Retinal pigment epithelial cell (primary cell): ENCODE measurements around the gene LRRC45.

Experiments used
- DNase-seq: peaks from one replicate; pipeline ENCODE4 v3.0.0-alpha.2; 2010; ENCODE audit warnings: low read depth
- H3K4me3 ChIP-seq: 2 replicates; pipeline ENCODE4 v1.5.1; 2011; ENCODE audit warnings: mild to moderate bottlenecking, low read length, control low read depth, moderate library complexity
- TF ChIP-seq, protein P1 (sequence below): conservative IDR thresholded peaks from 2 replicates; pipeline ENCODE4 v1.5.1; 2011; ENCODE audit warnings: low read depth, low read length, control low read depth, inconsistent platforms

Gene LRRC45

DNA sequence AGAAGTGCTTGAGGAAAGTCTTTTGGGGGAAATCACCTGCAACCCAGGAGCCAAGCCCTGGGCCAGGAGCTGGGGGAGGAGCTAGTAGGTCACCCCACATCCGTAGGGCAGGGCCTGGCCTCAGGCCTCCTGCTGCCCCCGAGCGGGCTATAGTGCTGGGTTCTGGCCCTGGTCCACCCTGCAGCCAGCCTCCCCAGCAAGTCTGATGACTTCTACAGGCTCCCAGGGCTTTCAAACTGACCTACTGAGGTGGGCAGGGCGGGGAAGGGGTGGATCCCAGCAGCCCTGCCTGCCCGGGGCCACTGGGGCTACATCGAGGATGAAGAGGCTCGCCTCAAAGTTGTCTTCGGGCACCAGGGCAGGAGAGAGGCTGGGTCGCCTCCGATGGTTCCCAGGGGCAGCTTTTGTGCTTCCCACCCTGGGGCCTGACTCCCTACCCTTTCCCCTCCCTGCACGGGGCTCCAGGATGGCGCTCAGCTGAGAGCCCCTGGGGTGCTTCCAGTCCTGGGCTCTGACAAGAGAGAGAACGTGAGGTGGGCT lies 5.4 kb upstream of the LRRC45 start:
- no peak overlapping the region for H3K4me3 ChIP-seq
- DNase-seq, result no peak
- TF ChIP-seq, protein P1, sequence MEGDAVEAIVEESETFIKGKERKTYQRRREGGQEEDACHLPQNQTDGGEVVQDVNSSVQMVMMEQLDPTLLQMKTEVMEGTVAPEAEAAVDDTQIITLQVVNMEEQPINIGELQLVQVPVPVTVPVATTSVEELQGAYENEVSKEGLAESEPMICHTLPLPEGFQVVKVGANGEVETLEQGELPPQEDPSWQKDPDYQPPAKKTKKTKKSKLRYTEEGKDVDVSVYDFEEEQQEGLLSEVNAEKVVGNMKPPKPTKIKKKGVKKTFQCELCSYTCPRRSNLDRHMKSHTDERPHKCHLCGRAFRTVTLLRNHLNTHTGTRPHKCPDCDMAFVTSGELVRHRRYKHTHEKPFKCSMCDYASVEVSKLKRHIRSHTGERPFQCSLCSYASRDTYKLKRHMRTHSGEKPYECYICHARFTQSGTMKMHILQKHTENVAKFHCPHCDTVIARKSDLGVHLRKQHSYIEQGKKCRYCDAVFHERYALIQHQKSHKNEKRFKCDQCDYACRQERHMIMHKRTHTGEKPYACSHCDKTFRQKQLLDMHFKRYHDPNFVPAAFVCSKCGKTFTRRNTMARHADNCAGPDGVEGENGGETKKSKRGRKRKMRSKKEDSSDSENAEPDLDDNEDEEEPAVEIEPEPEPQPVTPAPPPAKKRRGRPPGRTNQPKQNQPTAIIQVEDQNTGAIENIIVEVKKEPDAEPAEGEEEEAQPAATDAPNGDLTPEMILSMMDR, result no peak

DNA sequence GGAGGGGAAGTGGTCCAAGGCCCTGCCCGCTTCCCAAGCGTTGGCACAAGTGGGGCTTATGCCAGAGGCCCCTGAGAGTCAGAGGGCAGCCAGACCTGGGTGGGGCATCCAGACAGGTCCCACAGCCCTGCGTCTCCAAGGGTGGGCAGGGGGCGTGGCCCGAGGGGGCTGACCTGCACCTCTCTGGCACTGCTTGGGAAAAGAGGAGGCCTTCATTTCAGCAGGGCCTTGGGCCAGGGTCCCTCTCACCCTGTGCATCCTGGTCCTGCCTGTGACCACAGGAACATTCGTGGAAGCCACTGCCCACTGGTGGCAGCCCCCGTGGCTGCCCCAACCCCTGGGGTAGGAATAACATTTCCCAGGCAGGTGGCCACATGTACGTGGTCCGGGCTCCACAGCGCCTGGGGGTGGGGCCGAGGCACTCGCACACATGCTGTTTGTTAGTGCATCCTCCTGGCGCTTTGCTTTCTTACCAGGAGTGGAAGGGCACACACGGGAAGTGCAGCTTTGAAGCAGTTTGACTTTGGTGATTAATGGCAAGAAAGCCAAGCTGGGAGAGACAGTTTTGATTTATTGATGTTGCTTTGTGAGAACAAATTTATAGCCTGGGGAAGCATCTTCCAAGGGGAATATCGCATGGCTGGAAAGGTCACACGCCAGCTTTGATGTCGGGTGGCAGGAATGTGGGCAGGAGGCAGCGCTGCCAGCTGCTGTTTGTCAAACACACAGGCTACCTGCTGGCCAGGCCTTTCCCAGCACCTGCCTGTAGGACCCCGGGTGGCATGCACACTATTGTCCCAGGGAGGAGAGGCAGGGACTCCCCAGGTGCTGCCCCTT lies 4.7 kb upstream of the LRRC45 start:
- no peak overlapping the region for H3K4me3 ChIP-seq
- DNase-seq, result no peak
- TF ChIP-seq, protein P1, result no peak

DNA sequence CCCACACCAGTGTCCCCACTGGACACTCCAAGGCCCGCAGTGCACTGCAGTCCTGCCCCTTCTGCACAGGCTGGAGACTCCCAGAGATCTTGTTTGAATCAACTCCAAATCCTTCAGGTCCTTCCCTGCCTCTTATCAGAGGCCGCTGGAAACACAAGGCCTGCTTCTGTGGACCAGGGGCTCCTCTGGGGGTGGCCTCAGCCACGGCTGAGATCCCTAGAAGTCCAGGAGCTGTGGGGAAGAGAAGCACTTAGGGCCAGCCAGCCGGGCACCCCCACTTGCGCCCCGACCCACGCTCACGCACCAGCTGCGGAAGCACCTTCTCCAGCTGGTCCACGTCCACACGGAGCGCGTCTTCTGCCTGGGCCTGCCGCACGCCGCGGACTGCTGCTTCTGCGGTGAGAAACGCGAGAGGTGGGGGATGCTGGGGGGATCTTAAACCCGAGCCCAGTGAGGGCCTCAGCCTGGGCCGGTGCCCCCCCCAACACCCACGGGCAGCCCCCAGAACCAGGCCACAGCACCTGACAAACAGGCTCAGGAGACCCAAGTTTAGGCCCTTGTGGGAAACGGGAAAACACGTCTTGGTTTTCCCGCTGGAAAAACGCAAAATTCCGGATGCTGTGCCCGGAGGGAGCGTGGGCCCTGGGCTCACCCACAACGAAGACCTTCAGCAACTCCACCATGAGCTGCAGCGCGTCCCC lies 4.0 kb upstream of the LRRC45 start:
- TF ChIP-seq, protein P1, result no peak

DNA sequence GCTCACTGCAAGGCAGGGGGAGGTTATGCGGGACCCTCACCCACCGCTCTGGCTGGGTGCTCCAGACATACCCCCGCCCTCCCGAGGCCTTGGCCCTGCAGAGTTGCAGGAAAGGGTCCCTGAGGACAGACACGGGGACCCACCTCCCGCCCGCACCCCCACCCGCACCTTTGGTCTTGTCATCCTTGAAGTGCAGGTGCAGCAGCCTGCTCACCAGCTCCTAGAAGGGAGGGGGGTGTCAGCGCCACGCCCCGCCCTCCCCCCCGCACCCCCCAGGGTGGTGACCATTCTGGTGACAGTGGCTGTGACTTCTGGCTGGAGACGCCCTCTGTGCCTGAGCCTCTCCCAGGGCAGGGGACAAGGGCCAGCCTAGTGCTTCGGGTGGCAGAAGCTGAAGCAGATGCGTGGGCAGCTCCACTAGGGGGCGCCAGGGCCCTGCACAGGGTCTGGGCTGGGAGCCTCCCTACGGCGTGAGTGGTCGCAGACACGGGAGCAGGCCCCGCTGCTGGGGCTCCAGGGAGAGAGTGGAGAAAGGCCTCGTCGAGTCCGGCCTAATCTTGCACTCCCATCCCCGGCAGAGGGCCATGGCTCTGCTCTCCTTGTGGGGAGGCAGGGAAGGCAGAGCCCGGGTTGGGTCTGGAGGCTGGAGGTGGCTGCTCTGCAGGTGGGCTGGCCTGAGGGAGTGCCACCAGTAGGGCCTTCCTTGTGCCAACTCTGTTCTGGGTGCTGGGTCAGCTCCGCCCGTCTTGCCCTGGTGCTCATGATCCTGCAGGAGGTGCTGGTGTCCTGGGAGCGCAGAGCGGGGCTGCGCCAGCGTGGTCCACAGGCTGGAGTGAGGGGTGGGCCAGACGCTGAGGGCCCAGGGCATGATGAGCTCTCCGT lies 3.2 kb upstream of the LRRC45 start:
- DNase-seq, result no peak
- H3K4me3 ChIP-seq, result no peak overlapping the region
- TF ChIP-seq, protein P1, result peak; percentile 84

More for the DNA sequence above, 4.0 kb upstream of the LRRC45 start:
- no peak for DNase-seq
- no peak overlapping the region for H3K4me3 ChIP-seq

DNA sequence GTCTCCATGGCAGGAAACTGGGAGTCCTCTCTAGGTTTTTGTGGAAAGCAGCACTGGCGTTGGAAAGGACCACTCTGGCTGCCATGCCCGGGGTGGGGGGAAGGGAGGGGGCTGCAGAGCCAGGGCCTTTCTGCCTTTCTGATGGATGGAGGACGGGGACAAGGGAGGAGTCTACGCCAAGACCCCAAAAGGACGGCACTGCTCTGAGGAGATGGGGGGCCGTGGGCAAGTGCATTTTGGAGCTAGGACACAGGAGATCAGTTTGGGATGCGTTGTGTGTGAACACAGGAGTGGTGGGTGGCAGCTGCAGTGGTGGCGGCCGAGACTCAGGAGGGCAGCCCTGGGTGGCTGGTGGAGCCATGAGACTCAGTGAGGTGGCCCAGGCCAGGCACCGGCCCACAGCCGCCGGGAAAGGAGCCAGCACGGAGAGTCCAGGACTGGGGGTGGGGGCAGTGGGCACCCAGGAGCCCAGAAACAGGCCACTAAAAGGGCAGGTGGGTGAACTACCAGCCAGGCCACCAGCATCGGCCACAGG lies 2.5 kb upstream of the LRRC45 start:
- no peak overlapping the region for H3K4me3 ChIP-seq
- no peak for DNase-seq
- TF ChIP-seq, protein P1, result no peak

DNA sequence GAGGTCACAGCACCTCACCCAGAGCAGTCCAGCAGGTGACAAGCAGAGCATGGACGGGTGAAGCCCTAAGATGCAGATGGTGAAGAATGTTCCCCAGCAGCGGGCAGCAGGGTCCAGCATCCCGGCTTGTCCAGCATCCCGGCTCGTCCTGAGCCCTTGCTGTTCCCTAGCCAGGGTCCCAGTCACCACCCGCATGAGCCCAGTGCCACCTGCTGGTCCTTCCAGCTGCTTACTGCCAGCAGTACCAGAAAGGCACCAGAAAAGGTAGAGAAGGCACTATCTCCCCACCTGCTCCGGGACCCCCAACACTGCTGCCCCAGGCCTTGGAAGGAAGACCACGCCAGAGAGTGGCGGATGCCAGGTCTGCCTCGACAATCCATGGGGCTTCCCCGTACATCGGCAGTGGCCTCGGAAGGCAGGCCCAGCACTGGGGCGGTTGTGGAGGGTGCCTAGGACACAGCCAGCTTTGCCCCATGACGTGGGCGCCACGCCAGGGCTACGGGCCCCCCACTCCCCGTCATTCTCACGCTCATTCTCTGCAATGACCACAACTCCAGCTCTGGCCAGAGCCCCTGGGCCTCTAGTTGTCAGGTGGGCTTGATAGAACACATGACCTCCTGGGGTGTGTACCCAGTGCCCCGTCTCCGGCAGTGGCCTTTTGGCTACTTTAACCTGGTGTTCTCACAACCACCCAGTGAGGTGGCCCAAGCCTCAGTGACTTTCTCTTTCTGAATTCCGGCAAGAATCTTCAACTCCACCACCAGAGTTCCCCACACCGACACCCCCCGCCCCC lies 1.8 kb upstream of the LRRC45 start:
- H3K4me3 ChIP-seq, result peak overlapping the region; percentile 70
- TF ChIP-seq, protein P1, result peak; percentile 82
- DNase-seq, result no peak
